ENCODE measurements around the gene NUTF2. TPM values are rescaled to one million over a fixed set of nuclear protein-coding genes. Genes with fewer than 3 reads are reported as not detected.
"Not testable (repeated sequence)": the region's sequence is repeated elsewhere in the genome, so short reads cannot be mapped to it uniquely, and the experiment has no call there.

Gene NUTF2
- total RNA-seq, 1 donor from 2014 or later, result 184 TPM

- Mint-ChIP-seq H3K27me3 (no peaks in the 10 kb centered on the region), H3K9me3 (no peaks in the 10 kb centered on the region), H3K27ac (peak overlapping the region; percentile 15), H3K36me3 (ENCODE audit: low read depth) (peaks cover 22% of the 10 kb centered on the region), H3K4me3 (no peak overlapping the region), H3K4me1 (peaks cover 22% of the 10 kb centered on the region)
- no peak for DNase-seq
- intact Hi-C loops (cut with micrococcal nuclease), result no loop called here
These were observed 14.1 kb downstream of the NUTF2 start for GRCh38 chr16:67860589-67861398.

DNA sequence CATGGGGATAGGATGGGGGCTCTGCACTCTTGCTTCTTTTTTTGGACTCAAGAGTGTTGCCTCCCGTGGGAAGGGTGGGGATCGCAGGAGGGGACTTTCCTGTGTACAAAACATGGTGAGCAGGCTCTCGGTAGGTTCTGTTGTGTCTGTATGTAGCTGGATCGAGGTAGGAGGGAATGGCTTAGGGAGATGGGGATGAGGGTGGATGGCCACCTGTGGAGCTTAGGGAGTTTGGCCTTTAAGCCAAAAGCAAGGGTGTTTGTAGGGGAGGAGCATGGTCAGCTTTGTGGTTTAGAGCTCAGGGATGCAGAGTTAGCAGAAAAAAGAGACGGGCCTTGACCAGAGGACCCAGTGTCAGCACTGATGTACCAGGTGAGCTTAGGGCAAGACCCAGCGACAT lies 15.1 kb downstream of the NUTF2 start:
- H3K4me1 Mint-ChIP-seq, result peaks cover 22% of the 10 kb centered on the region
- peaks cover 29% of the 10 kb centered on the region for H3K36me3 Mint-ChIP-seq (ENCODE audit: low read depth)
- H3K9me3 Mint-ChIP-seq, result no peaks in the 10 kb centered on the region
- DNase-seq, result no peak
- H3K4me3 Mint-ChIP-seq, result no peak overlapping the region
- intact Hi-C loops (cut with micrococcal nuclease), result no loop called here
- H3K27me3 Mint-ChIP-seq, result no peaks in the 10 kb centered on the region
- no peak overlapping the region for H3K27ac Mint-ChIP-seq

DNA sequence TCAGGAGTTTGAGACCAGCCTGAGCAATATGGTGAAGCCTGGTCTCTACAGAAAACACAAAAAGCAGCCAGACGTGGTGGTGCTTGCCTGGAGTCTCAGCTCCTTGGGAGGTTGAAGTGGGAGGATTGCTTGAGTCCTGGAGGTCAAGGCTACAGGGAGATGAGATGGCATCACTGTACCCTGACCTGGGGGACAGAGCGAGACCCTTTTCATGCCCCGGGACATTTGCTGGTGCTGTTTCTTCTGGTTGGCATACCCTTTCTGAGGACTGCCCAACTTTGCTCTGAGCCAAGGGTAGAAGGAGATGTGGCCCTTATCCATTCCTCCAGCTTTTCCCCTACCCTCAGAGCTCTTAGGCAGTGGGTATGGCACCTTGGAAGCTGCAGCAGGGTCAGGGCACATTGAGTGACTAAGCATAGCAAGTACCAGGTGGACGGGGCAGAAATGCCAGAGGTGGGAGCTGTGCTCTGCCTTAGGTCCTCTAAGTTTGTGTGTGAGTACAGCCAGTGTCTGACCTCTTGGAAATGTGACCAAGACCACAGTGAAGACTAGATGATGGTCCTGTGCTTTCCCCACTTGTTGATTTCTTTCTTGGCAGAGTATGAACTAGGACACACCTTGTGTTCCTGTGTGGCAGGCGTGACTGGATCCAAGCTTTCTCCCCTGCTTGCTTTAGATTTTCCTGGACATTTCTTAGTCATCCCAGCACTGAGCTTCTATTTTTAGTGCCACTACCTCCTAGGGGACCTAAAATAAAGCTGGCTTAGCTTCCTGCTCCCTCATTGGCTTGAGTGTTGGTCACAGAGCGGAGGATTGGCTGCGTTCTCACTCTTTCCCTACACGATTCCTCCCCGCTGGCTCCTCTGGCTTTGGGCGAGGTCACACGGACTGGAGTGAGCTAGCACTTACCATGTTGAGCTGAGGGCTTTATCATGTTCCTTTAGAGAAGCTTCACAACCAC lies 16.2 kb downstream of the NUTF2 start:
- Mint-ChIP-seq H3K4me3 (no peak overlapping the region), H3K36me3 (ENCODE audit: low read depth) (peaks cover 30% of the 10 kb centered on the region), H3K27ac (no peak overlapping the region), H3K9me3 (no peaks in the 10 kb centered on the region), H3K4me1 (peaks cover 13% of the 10 kb centered on the region), H3K27me3 (no peaks in the 10 kb centered on the region)
- no peak for DNase-seq
- intact Hi-C loops (cut with micrococcal nuclease), result no loop called here

- H3K9me3 Mint-ChIP-seq; intact Hi-C loops (cut with micrococcal nuclease); H3K27ac Mint-ChIP-seq; H3K4me3 Mint-ChIP-seq; H3K4me1 Mint-ChIP-seq; DNase-seq; H3K27me3 Mint-ChIP-seq: not testable (repeated sequence)
- peaks cover 31% of the 10 kb centered on the region for H3K36me3 Mint-ChIP-seq (ENCODE audit: low read depth)
These were observed 17.3 kb downstream of the NUTF2 start for GRCh38 chr16:67864044-67864443.

DNA sequence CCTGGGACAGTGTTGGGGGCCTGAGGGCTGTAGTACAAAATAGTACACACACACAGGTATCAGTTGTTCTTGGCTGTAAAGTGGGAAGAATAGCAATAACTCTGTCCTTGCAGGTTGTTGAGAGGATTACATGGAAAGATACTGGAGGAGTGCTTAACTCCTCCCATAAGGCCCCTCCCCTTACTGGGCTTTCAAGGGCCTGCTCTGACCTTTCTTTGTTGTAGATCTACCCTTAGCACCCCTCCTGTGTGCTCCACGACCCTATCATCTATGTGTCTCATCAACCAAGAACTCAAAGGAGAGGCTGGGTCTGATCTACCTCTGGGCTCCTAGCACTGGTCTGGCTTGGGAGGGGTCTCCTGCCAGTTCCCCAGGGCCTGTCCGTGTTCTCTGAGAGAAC lies 17.9 kb downstream of the NUTF2 start:
- Mint-ChIP-seq H3K4me1 (peaks cover 8% of the 10 kb centered on the region), H3K27me3 (no peaks in the 10 kb centered on the region), H3K27ac (peak overlapping the region; percentile 37), H3K9me3 (no peaks in the 10 kb centered on the region), H3K4me3 (no peak overlapping the region), H3K36me3 (ENCODE audit: low read depth) (peaks cover 31% of the 10 kb centered on the region)
- intact Hi-C loops (cut with micrococcal nuclease), result no loop called here
- DNase-seq, result no peak

DNA sequence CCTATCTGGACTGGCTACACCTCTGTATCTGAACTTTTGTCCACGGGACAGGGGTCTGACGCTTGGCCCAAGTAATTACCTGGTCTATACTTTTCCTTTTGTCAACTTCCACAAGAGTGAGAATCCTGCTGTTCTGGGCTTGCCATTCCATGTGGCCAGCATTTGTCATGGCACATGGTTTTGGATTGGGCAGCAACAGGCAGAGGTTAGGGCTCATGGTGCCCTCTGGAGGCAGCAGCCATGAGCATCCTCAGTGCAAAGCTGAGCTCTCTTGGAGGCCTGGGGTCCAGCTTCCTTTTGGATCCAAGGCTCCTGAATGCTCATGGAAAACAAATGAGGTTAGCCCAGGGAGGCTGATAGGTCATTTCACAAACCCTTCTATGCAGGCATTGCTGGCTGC lies 18.6 kb downstream of the NUTF2 start:
- no peak overlapping the region for H3K4me3 Mint-ChIP-seq
- peaks cover 8% of the 10 kb centered on the region for H3K4me1 Mint-ChIP-seq
- H3K9me3 Mint-ChIP-seq, result no peaks in the 10 kb centered on the region
- H3K27ac Mint-ChIP-seq, result peak overlapping the region; percentile 48
- no peaks in the 10 kb centered on the region for H3K27me3 Mint-ChIP-seq
- intact Hi-C loops (cut with micrococcal nuclease), result no loop called here
- peak; percentile 74 for DNase-seq
- H3K36me3 Mint-ChIP-seq (ENCODE audit: low read depth), result peaks cover 34% of the 10 kb centered on the region

- H3K9me3 Mint-ChIP-seq, result no peaks in the 10 kb centered on the region
- no peak overlapping the region for H3K27ac Mint-ChIP-seq
- H3K36me3 Mint-ChIP-seq (ENCODE audit: low read depth), result peaks cover 37% of the 10 kb centered on the region
- no peak overlapping the region for H3K4me3 Mint-ChIP-seq
- intact Hi-C loops (cut with micrococcal nuclease), result no loop called here
- peaks cover 9% of the 10 kb centered on the region for H3K4me1 Mint-ChIP-seq
- H3K27me3 Mint-ChIP-seq, result no peaks in the 10 kb centered on the region
- no peak for DNase-seq
These were observed 21.6 kb downstream of the NUTF2 start for GRCh38 chr16:67868290-67868689.

DNA sequence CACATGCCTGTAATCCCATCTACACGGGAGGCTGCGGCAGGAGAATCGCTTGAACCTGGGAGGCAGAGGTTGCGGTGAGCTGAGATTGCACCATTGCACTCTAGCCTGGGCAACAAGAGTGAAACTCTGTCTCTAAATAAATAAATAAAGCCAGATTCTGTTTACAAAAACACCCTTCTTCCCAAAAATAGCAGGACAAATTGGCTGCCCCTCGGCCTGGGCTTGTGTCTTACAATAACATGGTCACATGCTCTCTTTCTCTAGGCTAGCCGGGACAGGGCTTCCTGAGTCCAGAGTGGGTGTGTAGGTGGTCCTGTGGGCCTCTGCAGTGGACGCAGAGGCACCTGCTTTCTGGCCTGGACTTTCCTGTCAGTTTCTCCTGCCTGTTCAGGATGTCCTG lies 22.9 kb downstream of the NUTF2 start:
- Mint-ChIP-seq H3K36me3 (ENCODE audit: low read depth) (peaks cover 35% of the 10 kb centered on the region), H3K4me1 (peaks cover 17% of the 10 kb centered on the region), H3K9me3 (no peaks in the 10 kb centered on the region), H3K27ac (peak overlapping the region; percentile 25), H3K4me3 (no peak overlapping the region), H3K27me3 (no peaks in the 10 kb centered on the region)
- intact Hi-C loops (cut with micrococcal nuclease), result loop anchor here (5.0 kb wide), 1 partner anchor 68 kb away; the partner anchor contains the start of gene PSMB10
- no peak for DNase-seq

- Mint-ChIP-seq H3K27me3 (no peaks in the 10 kb centered on the region), H3K4me3 (no peak overlapping the region), H3K36me3 (ENCODE audit: low read depth) (peaks cover 38% of the 10 kb centered on the region), H3K4me1 (peaks cover 27% of the 10 kb centered on the region), H3K9me3 (no peaks in the 10 kb centered on the region), H3K27ac (no peak overlapping the region)
- intact Hi-C loops (cut with micrococcal nuclease), result loop anchor here (5.0 kb wide), 1 partner anchor 66 kb away; the partner anchor contains the start of gene PSMB10
- DNase-seq, result no peak
These were observed 24.5 kb downstream of the NUTF2 start for GRCh38 chr16:67871256-67871655.

DNA sequence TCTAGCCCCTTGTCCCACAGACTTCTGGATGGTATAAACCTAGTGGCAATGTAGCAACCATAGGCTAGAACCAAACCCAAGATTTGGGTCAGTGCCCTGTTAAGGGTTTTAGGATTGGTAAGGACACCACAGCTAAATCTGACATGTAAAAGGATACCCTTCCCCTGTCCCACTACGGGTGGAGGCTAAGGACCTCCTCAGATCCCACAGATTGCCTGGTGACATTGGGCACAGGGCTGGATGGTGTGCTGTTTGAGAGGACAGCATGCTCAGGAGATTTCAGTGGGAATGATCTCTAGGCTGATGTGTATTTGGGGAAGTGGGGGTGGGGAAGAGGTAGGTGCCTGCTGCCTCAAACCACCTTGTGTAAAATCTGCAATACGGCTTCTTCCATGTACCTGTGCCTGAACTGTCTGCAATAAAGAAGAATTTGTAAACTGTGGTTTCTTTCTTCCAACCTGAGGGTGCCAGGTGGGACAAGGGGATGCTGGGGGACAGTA lies 25.4 kb downstream of the NUTF2 start:
- Mint-ChIP-seq H3K4me1 (peaks cover 27% of the 10 kb centered on the region), H3K9me3 (no peaks in the 10 kb centered on the region)
- intact Hi-C loops (cut with micrococcal nuclease), result loop anchor here (2.0 to 5.0 kb wide), 3 partner anchors 21 to 65 kb away; partner anchors contain the start of genes PSKH1 and PSMB10

GRCh38 chr16:67872631-67873434 lies 26.1 kb downstream of the NUTF2 start, which contains the start of gene EDC4:
EDC4 (plus strand) TSS chr16:67873052; CDS start chr16:67873262, 210 bp downstream.
- peaks cover 44% of the 10 kb centered on the region for H3K36me3 Mint-ChIP-seq (ENCODE audit: low read depth)
- peak within 1 kb of the TSS; percentile 88 for H3K27ac Mint-ChIP-seq
- peak within 1 kb of the TSS; percentile 86 for H3K4me3 Mint-ChIP-seq
- no peaks in the 10 kb centered on the region for H3K27me3 Mint-ChIP-seq
- no peaks in the 10 kb centered on the region for H3K9me3 Mint-ChIP-seq
- H3K4me1 Mint-ChIP-seq, result peaks cover 27% of the 10 kb centered on the region
- intact Hi-C loops (cut with micrococcal nuclease), result loop anchor here (1.0 to 5.0 kb wide), 4 partner anchors 20 to 64 kb away; partner anchors contain the start of genes CENPT, PSKH1 and PSMB10
- DNase-seq, result peak; percentile 98

More for the DNA sequence above, 25.4 kb downstream of the NUTF2 start:
- Mint-ChIP-seq H3K27ac (peak overlapping the region; percentile 88), H3K27me3 (no peaks in the 10 kb centered on the region), H3K36me3 (ENCODE audit: low read depth) (peaks cover 39% of the 10 kb centered on the region), H3K4me3 (peak overlapping the region; percentile 86)
- no peak for DNase-seq

- H3K36me3 Mint-ChIP-seq (ENCODE audit: low read depth), result peaks cover 49% of the 10 kb centered on the region
- intact Hi-C loops (cut with micrococcal nuclease), result loop anchor here (1.0 to 5.0 kb wide), 4 partner anchors 19 to 64 kb away; partner anchors contain the start of genes CENPT, PSKH1 and PSMB10
- H3K27me3 Mint-ChIP-seq, result no peaks in the 10 kb centered on the region
- DNase-seq, result no peak
- peak overlapping the region; percentile 86 for H3K4me3 Mint-ChIP-seq
- H3K9me3 Mint-ChIP-seq, result no peaks in the 10 kb centered on the region
- peaks cover 27% of the 10 kb centered on the region for H3K4me1 Mint-ChIP-seq
- peak overlapping the region; percentile 85 for H3K27ac Mint-ChIP-seq
These were observed 27.0 kb downstream of the NUTF2 start for GRCh38 chr16:67873435-67874370.

Data from activated CD4-positive, alpha-beta T cell treated with anti-CD3 and anti-CD28 coated beads, Interleukin-2, amount 10 ng/mL, durations not matched to agents 24 days and 14 days (primary cell).